PC-3 (cell line): ENCODE results near the gene CCNK. TPM values are rescaled to one million over a fixed set of nuclear protein-coding genes. Genes with fewer than 3 reads are reported as not detected.

Source experiments
- ATAC-seq: fragments of 200-7000 bp; cut with Tn5 transposase; 2 replicates; pipeline ENCODE4 v1.9.1; 2020; ENCODE audit warnings: mild to moderate bottlenecking, moderate library complexity
- BruUV-seq: library from RNA; stranded (reverse); fragments of 400-500 nt; replicated peaks from 2 replicates; lab custom pipeline; 2021; lab: Mats Ljungman, UMichigan
- CTCF ChIA-PET: fragments of 300-600 bp; sonication (Branson Sonifier 250); formaldehyde crosslinking; loops from one replicate; lab custom pipeline; 2022; ENCODE audit warnings: antibody characterized with exemption; lab: Charles Lee
- POLR2A ChIA-PET: fragments of 300-600 bp; sonication (Branson Sonifier 250); formaldehyde crosslinking; loops from one replicate; lab custom pipeline; 2022; ENCODE audit warnings: antibody characterized with exemption; ENCODE audit not compliant: unreplicated experiment; lab: Charles Lee
- DNase-seq: peaks from one replicate; pipeline ENCODE4 v3.0.0-alpha.2; 2015
- H2AFZ ChIP-seq: fragments of 300-600 bp; sonication (generic); 2 replicates; pipeline ENCODE4 v1.6.0; 2016; ENCODE audit warnings: antibody characterized with exemption, low read length
- H3F3A ChIP-seq: fragments of 300-600 bp; sonication (generic); one replicate; pipeline ENCODE4 v1.6.0; 2017; ENCODE audit warnings: antibody characterized with exemption, low read length, control low read depth, mild to moderate bottlenecking; ENCODE audit not compliant: unreplicated experiment
- H3K27ac ChIP-seq: fragments of 300-600 bp; sonication (generic); 2 replicates; pipeline ENCODE4 v1.5.1; 2016; ENCODE audit warnings: mild to moderate bottlenecking, low read length
- H3K27me3 ChIP-seq: fragments of 300-600 bp; sonication (generic); 2 replicates; pipeline ENCODE4 v1.6.1; 2016; ENCODE audit warnings: low read length, mixed read lengths
- H3K36me3 ChIP-seq: fragments of 300-600 bp; sonication (generic); 2 replicates; pipeline ENCODE4 v1.6.1; 2016; ENCODE audit warnings: low read depth, mixed run types, low read length, mixed read lengths
- H3K4me1 ChIP-seq: fragments of 300-600 bp; sonication (generic); 2 replicates; pipeline ENCODE4 v1.5.1; 2016; ENCODE audit warnings: low read length; ENCODE audit not compliant: insufficient read depth
- H3K4me2 ChIP-seq: fragments of 300-600 bp; sonication (generic); 2 replicates; pipeline ENCODE4 v1.6.0; 2016; ENCODE audit warnings: low read length
- H3K4me3 ChIP-seq: fragments of 300-600 bp; sonication (generic); 2 replicates; pipeline ENCODE4 v1.5.1; 2016; ENCODE audit warnings: mild to moderate bottlenecking, low read length, mixed read lengths
- H3K79me2 ChIP-seq: fragments of 300-600 bp; sonication (generic); 2 replicates; pipeline ENCODE4 v1.6.1; 2017; ENCODE audit warnings: low read length, mixed read lengths
- H3K9ac ChIP-seq: fragments of 300-600 bp; sonication (generic); 2 replicates; pipeline ENCODE4 v1.6.0; 2016; ENCODE audit warnings: mild to moderate bottlenecking, low read length
- H3K9me2 ChIP-seq: fragments of 300-600 bp; sonication (generic); replicated peaks from 2 replicates; pipeline ENCODE4 v1.6.1; 2016; ENCODE audit warnings: mixed run types, low read length, mixed read lengths
- H3K9me3 ChIP-seq: fragments of 300-600 bp; sonication (generic); 2 replicates; pipeline ENCODE4 v1.6.1; 2016; ENCODE audit warnings: low read length, mixed read lengths
- H4K20me1 ChIP-seq: fragments of 300-600 bp; sonication (generic); 2 replicates; pipeline ENCODE4 v1.6.1; 2016; ENCODE audit warnings: low read length, mixed read lengths
- EZH2 ChIP-seq: fragments of 300-600 bp; sonication (generic); IDR thresholded peaks from one replicate; pipeline ENCODE4 v1.6.1; 2017; ENCODE audit warnings: antibody characterized with exemption, mild to moderate bottlenecking, low read length; ENCODE audit not compliant: unreplicated experiment
- EZH2phosphoT487 ChIP-seq: fragments of 300-600 bp; sonication (generic); IDR thresholded peaks from 2 replicates; pipeline ENCODE4 v1.6.1; 2018; ENCODE audit warnings: mild to moderate bottlenecking, antibody characterized with exemption, low read length, borderline replicate concordance
- intact Hi-C: fragments of 100-400 bp; cut with micrococcal nuclease; formaldehyde crosslinking; loops from 2 replicates; pipeline ENCODE4 v1.9.0; 2023
- total RNA-seq: library from RNA; depleted of rRNA; stranded (reverse); fragments of >200 nt; gene quantifications from 2 replicates; pipeline ENCODE4 v1.2.3, GENCODE V29; 2014
- TF ChIP-seq, protein P1 (sequence below): fragments of 300-600 bp; sonication (generic); conservative IDR thresholded peaks from 2 replicates; pipeline ENCODE4 v1.5.1; 2017; ENCODE audit warnings: antibody characterized with exemption, low read depth, mild to moderate bottlenecking, low read length

Gene CCNK
- total RNA-seq, 1 experiment from 2014 or later: 26.2 TPM

- intact Hi-C loops: no loop called here
- CTCF ChIA-PET: no interaction called here
Observed at GRCh38 chr14:99516871-99517642, 35.8 kb downstream of the CCNK start.

GRCh38 chr14:99517643-99518381 lies 36.6 kb downstream of the CCNK start:
- POLR2A ChIA-PET: no interaction called here
- TF ChIP-seq EZH2 (no peak), EZH2phosphoT487 (no peak)
- TF ChIP-seq, protein P1, sequence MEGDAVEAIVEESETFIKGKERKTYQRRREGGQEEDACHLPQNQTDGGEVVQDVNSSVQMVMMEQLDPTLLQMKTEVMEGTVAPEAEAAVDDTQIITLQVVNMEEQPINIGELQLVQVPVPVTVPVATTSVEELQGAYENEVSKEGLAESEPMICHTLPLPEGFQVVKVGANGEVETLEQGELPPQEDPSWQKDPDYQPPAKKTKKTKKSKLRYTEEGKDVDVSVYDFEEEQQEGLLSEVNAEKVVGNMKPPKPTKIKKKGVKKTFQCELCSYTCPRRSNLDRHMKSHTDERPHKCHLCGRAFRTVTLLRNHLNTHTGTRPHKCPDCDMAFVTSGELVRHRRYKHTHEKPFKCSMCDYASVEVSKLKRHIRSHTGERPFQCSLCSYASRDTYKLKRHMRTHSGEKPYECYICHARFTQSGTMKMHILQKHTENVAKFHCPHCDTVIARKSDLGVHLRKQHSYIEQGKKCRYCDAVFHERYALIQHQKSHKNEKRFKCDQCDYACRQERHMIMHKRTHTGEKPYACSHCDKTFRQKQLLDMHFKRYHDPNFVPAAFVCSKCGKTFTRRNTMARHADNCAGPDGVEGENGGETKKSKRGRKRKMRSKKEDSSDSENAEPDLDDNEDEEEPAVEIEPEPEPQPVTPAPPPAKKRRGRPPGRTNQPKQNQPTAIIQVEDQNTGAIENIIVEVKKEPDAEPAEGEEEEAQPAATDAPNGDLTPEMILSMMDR: no peak
- 0 out of 2 replicates have a peak, but pooled peaks cover 3% of the 10 kb centered on the region for H4K20me1 ChIP-seq
- H3K4me3 ChIP-seq: no peak overlapping the region
- CTCF ChIA-PET: no interaction called here
- no peak overlapping the region for H3K4me2 ChIP-seq
- H3K4me1 ChIP-seq: peaks cover 10% of the 10 kb centered on the region
- H3K27ac ChIP-seq: no peak overlapping the region
- H3K9me3 ChIP-seq: no peaks in the 10 kb centered on the region
- H3K9me2 ChIP-seq: no peaks in the 10 kb centered on the region
- no peaks in the 10 kb centered on the region for H3K27me3 ChIP-seq
- BruUV-seq: no TSS peak
- no peaks in the 10 kb centered on the region; the same call in 1 of the 2 replicates for H3K36me3 ChIP-seq
- peaks cover 12% of the 10 kb centered on the region; the same call in 1 of the 2 replicates for H3K79me2 ChIP-seq
- H2AFZ ChIP-seq: no peak overlapping the region
- H3F3A ChIP-seq: no peaks in the 10 kb centered on the region
- DNase-seq (no peak), ATAC-seq (no peak)
- no peak overlapping the region for H3K9ac ChIP-seq
- intact Hi-C loops: loop anchor here (1.0 kb wide), 1 partner anchor 111 kb away; no protein-coding TSS in a partner anchor

More at GRCh38 chr14:99516871-99517642, 35.8 kb downstream of the CCNK start:
- Histone ChIP-seq H4K20me1 (0 out of 2 replicates have a peak, but pooled peaks cover 3% of the 10 kb centered on the region), H3K9me2 (no peaks in the 10 kb centered on the region), H3K79me2 (peaks cover 9% of the 10 kb centered on the region; the same call in 1 of the 2 replicates), H3K27ac (no peak overlapping the region), H3K4me2 (no peak overlapping the region), H3K4me3 (no peak overlapping the region), H2AFZ (no peak overlapping the region), H3K9ac (no peak overlapping the region), H3K27me3 (no peaks in the 10 kb centered on the region), H3K36me3 (no peaks in the 10 kb centered on the region; the same call in 1 of the 2 replicates), H3F3A (no peaks in the 10 kb centered on the region), H3K4me1 (peaks cover 3% of the 10 kb centered on the region), H3K9me3 (no peaks in the 10 kb centered on the region)
- BruUV-seq: no TSS peak
- DNase-seq (no peak), ATAC-seq (no peak)
- TF ChIP-seq, protein P1: no peak
- TF ChIP-seq EZH2phosphoT487: no peak
- TF ChIP-seq EZH2: no peak
- POLR2A ChIA-PET: no interaction called here
